Hair follicular keratinocyte (primary cell): ENCODE data around the gene ADAMTS15. TPM values are rescaled to one million over a fixed set of nuclear protein-coding genes. Genes with fewer than 3 reads are reported as not detected.

Experiments
- total RNA-seq: library from RNA; depleted of rRNA; stranded (reverse); fragments of >200 nt; gene quantifications from 2 replicates; pipeline ENCODE4 v1.2.3, GENCODE V29; 2015

The ADAMTS15 gene, protein sequence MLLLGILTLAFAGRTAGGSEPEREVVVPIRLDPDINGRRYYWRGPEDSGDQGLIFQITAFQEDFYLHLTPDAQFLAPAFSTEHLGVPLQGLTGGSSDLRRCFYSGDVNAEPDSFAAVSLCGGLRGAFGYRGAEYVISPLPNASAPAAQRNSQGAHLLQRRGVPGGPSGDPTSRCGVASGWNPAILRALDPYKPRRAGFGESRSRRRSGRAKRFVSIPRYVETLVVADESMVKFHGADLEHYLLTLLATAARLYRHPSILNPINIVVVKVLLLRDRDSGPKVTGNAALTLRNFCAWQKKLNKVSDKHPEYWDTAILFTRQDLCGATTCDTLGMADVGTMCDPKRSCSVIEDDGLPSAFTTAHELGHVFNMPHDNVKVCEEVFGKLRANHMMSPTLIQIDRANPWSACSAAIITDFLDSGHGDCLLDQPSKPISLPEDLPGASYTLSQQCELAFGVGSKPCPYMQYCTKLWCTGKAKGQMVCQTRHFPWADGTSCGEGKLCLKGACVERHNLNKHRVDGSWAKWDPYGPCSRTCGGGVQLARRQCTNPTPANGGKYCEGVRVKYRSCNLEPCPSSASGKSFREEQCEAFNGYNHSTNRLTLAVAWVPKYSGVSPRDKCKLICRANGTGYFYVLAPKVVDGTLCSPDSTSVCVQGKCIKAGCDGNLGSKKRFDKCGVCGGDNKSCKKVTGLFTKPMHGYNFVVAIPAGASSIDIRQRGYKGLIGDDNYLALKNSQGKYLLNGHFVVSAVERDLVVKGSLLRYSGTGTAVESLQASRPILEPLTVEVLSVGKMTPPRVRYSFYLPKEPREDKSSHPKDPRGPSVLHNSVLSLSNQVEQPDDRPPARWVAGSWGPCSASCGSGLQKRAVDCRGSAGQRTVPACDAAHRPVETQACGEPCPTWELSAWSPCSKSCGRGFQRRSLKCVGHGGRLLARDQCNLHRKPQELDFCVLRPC
- total RNA-seq, result 0.86 and 3.0 TPM in 2 replicates

DNA sequence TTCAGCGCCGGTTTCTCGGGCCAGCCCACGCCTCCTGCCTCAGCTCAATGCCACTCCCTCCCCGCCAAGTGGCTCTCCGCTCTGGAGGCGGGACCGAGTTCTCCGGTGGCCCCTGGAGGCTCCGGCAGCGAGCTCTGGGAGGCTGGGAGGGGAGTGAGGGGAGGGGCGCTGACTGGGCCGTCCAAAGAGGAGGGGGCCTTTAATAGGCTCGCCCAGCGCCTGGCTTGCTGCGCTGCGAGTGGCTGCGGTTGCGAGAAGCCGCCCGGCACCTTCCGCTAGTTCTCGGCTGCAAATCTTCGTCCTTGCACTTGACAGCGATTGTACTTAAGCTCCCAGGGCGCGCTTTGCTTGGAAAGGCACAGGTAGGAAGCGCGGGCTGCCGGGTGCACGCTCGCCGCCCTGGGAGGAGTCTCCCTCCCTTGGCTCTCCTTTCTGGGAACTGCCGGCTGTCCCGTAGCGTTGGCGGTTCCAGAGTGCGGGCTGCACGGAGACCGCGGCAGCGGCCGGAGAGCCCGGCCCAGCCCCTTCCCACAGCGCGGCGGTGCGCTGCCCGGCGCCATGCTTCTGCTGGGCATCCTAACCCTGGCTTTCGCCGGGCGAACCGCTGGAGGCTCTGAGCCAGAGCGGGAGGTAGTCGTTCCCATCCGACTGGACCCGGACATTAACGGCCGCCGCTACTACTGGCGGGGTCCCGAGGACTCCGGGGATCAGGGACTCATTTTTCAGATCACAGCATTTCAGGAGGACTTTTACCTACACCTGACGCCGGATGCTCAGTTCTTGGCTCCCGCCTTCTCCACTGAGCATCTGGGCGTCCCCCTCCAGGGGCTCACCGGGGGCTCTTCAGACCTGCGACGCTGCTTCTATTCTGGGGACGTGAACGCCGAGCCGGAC is at the start of gene ADAMTS15:
Gene ADAMTS15 (plus strand): TSS at position 230 of the 894 bp plus-strand sequence. CDS start 329 bp downstream, at position 559.

DNA sequence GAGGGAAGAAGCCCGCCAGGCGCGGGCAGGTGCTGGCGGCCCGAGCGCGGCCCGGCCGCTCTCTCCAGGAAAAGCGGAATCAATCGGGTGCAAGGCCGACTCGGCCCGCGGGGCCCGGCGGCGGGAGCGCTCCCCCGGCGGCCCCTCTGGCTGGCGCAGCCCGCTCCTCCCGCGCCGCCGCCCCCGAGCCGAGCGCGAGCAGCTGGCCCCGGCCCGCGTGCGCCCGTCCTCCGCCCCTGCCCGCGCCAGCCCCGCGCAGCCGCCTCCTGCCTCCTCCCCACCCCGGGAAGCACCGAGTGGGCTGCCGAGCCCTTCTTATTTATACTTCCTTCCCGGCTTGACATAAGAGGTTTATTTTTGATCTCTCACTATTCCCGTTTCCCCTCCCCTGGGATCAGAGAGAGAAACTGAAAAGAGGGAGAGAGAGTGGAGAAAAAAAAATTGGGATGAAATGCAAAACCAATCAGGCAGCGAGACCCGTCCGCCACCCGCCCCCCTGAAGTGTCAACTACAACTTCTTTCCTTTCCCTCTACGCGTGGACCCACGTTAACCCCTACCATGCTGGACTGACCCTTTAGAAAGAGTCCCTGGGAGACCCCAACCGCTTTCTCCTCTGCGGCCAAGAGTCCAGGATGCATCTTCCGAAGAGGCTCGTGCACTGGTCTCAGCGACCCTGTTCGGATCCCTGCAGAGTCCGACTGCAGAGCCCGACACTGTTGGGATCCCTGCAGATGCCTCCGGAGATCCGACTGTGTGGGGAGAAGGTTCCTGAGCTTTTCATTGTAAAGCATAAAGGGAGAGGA is 19.9 kb upstream of the ADAMTS15 start, which contains the start of gene ADAMTS8:
Gene ADAMTS8 (minus strand): TSS at position 294 of the 804 bp plus-strand sequence. CDS start 323 bp downstream, outside the sequence.

Other genes starting within 250 kb of the ADAMTS15 start
- 13.0 and 16.8 TPM in 2 replicates for gene ZBTB44, start 133.7 kb upstream of the ADAMTS15 start, total RNA-seq
- not detected in 2 replicates for gene ADAMTS8, start 20.0 kb upstream of the ADAMTS15 start, total RNA-seq